Caco-2 (cell line): ENCODE measurements around the gene RBBP6. TPM values are rescaled to one million over a fixed set of nuclear protein-coding genes. Genes with fewer than 3 reads are reported as not detected.
A peak's percentile ranks its signal among the peaks of the same experiment; 100 is the strongest.

ENCODE experiments used
- BruUV-seq: library from RNA; stranded (reverse); fragments of 400-500 nt; replicated peaks from 2 replicates; lab custom pipeline; 2021; lab: Mats Ljungman, UMichigan
- CTCF ChIA-PET: fragments of 300-600 bp; sonication (Branson Sonifier 250); formaldehyde crosslinking; loops from one replicate; lab custom pipeline; 2022; ENCODE audit warnings: antibody characterized with exemption; lab: Charles Lee
- POLR2A ChIA-PET: fragments of 300-600 bp; sonication (Branson Sonifier 250); formaldehyde crosslinking; loops from one replicate; lab custom pipeline; 2022; ENCODE audit warnings: antibody characterized with exemption; lab: Charles Lee
- DNase-seq, 2 experiments: peaks; one replicate each; pipeline versions ENCODE4 v3.0.0 to v3.0.0-alpha.2; 2020 to 2022
- H3K27me3 ChIP-seq: replicated peaks from 2 replicates; pipeline ENCODE4 v1.6.0; 2011; ENCODE audit warnings: low read length; ENCODE audit not compliant: control insufficient read depth, insufficient read depth
- H3K36me3 ChIP-seq: 2 replicates; pipeline ENCODE4 v1.5.1; 2011; ENCODE audit warnings: low read length; ENCODE audit not compliant: control insufficient read depth, insufficient read depth
- H3K4me1 ChIP-seq: fragments of 250-450 bp; sonication (Bioruptor Pico); 2 replicates; pipeline ENCODE4 v1.5.1; 2020; ENCODE audit warnings: mild to moderate bottlenecking
- H3K4me3 ChIP-seq: 2 replicates; pipeline ENCODE4 v1.5.1; 2011; ENCODE audit warnings: low read depth, mild to moderate bottlenecking, control low read depth, low read length
- H3K9me3 ChIP-seq: fragments of 250-450 bp; sonication (Bioruptor Pico); 2 replicates; pipeline ENCODE4 v1.5.1; 2020; ENCODE audit warnings: mild to moderate bottlenecking, moderate library complexity
- H3K27ac Mint-ChIP-seq: one replicate; pipeline ENCODE4 v1.8.0; 2022; ENCODE audit warnings: mixed read lengths; ENCODE audit not compliant: unreplicated experiment
- H3K27me3 Mint-ChIP-seq: one replicate; pipeline ENCODE4 v1.8.0; 2022; ENCODE audit warnings: mixed read lengths; ENCODE audit not compliant: insufficient read depth, unreplicated experiment
- H3K36me3 Mint-ChIP-seq: one replicate; pipeline ENCODE4 v1.8.0; 2022; ENCODE audit warnings: mild to moderate bottlenecking, mixed read lengths; ENCODE audit not compliant: insufficient read depth, unreplicated experiment
- H3K4me1 Mint-ChIP-seq: one replicate; pipeline ENCODE4 v1.8.0; 2022; ENCODE audit warnings: low read depth, mixed read lengths; ENCODE audit not compliant: unreplicated experiment
- H3K4me3 Mint-ChIP-seq: one replicate; pipeline ENCODE4 v1.8.0; 2022; ENCODE audit warnings: mild to moderate bottlenecking, moderate library complexity, mixed read lengths; ENCODE audit not compliant: unreplicated experiment
- H3K9me3 Mint-ChIP-seq: one replicate; pipeline ENCODE4 v1.8.0; 2022; ENCODE audit warnings: mixed read lengths; ENCODE audit not compliant: unreplicated experiment
- intact Hi-C: fragments of 100-400 bp; cut with micrococcal nuclease; formaldehyde crosslinking; loops from one replicate; pipeline ENCODE4 v1.10.0; 2022; ENCODE audit not compliant: unreplicated experiment
- total RNA-seq: library from RNA; stranded (reverse); gene quantifications from 2 replicates; pipeline ENCODE4 v1.2.3, GENCODE V29; 2022
- TF ChIP-seq, protein P1 (sequence below), 2 experiments: fragments of 200-600 bp in 1 of 2; IDR thresholded peaks; 1 replicate in 1 of 2; 2 replicates in 1 of 2; pipeline versions ENCODE4 v1.5.1 to v1.8.0; 2011 to 2022; ENCODE audit warnings: antibody characterized with exemption in 1 of 2, control low read depth in 1 of 2, inconsistent platforms in 1 of 2, low read depth in 1 of 2, low read length in 1 of 2, mild to moderate bottlenecking in 1 of 2, moderate library complexity in 1 of 2; ENCODE audit not compliant: insufficient read depth in 1 of 2, severe bottlenecking in 1 of 2, unreplicated experiment in 1 of 2

The RBBP6 gene
- total RNA-seq, 1 experiment from 2014 or later, result 38.7 TPM

- Mint-ChIP-seq H3K4me3 (peak overlapping the region; percentile 63), H3K4me1 (peaks cover 20% of the 10 kb centered on the region), H3K9me3 (no peaks in the 10 kb centered on the region), H3K27ac (no peak overlapping the region), H3K27me3 (peaks cover 44% of the 10 kb centered on the region), H3K36me3 (no peaks in the 10 kb centered on the region)
- TF ChIP-seq, protein P1, sequence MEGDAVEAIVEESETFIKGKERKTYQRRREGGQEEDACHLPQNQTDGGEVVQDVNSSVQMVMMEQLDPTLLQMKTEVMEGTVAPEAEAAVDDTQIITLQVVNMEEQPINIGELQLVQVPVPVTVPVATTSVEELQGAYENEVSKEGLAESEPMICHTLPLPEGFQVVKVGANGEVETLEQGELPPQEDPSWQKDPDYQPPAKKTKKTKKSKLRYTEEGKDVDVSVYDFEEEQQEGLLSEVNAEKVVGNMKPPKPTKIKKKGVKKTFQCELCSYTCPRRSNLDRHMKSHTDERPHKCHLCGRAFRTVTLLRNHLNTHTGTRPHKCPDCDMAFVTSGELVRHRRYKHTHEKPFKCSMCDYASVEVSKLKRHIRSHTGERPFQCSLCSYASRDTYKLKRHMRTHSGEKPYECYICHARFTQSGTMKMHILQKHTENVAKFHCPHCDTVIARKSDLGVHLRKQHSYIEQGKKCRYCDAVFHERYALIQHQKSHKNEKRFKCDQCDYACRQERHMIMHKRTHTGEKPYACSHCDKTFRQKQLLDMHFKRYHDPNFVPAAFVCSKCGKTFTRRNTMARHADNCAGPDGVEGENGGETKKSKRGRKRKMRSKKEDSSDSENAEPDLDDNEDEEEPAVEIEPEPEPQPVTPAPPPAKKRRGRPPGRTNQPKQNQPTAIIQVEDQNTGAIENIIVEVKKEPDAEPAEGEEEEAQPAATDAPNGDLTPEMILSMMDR (IDR thresholded peaks at IDR 0.05; ENCODE audit: insufficient read depth in 1 of 2, low read depth in 1 of 2, low read length in 1 of 2, severe bottlenecking in 1 of 2, unreplicated experiment in 1 of 2), result no peak
- intact Hi-C loops, result no loop called here
- Histone ChIP-seq H3K4me3 (no peak overlapping the region), H3K4me1 (no peaks in the 10 kb centered on the region), H3K27me3 (no peaks in the 10 kb centered on the region; the same call in 1 of the 2 replicates), H3K36me3 (no peaks in the 10 kb centered on the region), H3K9me3 (no peaks in the 10 kb centered on the region)
- no TSS peak for BruUV-seq
- no peak for DNase-seq
- ChIA-PET POLR2A (no interaction called here), CTCF (no interaction called here)
Measured at GRCh38 chr16:24609740-24610415, 70.5 kb downstream of the RBBP6 start.

DNA sequence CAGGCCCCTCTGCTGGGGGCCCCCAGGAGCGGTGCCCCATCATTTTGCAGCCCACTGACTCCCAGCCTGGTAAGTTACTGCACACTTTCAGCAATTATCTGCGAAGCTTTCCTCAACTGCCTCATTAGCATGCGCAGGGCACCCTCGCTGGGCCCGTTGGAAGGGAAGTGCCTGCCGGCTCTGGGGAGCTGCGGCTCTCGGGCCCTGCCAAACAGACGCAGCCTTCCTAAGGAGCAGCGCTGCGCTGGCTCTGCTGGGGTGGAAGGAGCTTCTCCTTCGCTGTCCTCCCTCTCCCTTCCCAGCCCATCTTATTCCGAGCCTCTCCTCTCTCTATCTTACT is 71.0 kb downstream of the RBBP6 start:
- CTCF ChIA-PET, result no interaction called here
- DNase-seq, result no peak
- no peak overlapping the region for H3K27ac Mint-ChIP-seq
- peak overlapping the region; percentile 63 for H3K4me3 Mint-ChIP-seq
- no peak overlapping the region for H3K4me3 ChIP-seq
- intact Hi-C loops, result no loop called here
- peaks cover 49% of the 10 kb centered on the region for H3K27me3 Mint-ChIP-seq
- no peaks in the 10 kb centered on the region for H3K9me3 ChIP-seq
- H3K4me1 Mint-ChIP-seq, result peaks cover 20% of the 10 kb centered on the region
- no peaks in the 10 kb centered on the region for H3K36me3 Mint-ChIP-seq
- H3K4me1 ChIP-seq, result no peaks in the 10 kb centered on the region
- no peaks in the 10 kb centered on the region for H3K36me3 ChIP-seq
- H3K9me3 Mint-ChIP-seq, result no peaks in the 10 kb centered on the region
- no peaks in the 10 kb centered on the region; the same call in 1 of the 2 replicates for H3K27me3 ChIP-seq
- POLR2A ChIA-PET, result interaction anchor here (0.5 kb wide), 1 partner anchor 521 kb away, joined by 3 read pairs; no protein-coding TSS in a partner anchor
- TF ChIP-seq, protein P1 (IDR thresholded peaks at IDR 0.05; ENCODE audit: insufficient read depth in 1 of 2, low read depth in 1 of 2, low read length in 1 of 2, severe bottlenecking in 1 of 2, unreplicated experiment in 1 of 2), result no peak
- no TSS peak for BruUV-seq

- no peaks in the 10 kb centered on the region for H3K9me3 ChIP-seq
Measured at GRCh38 chr16:24611310-24611709, 71.9 kb downstream of the RBBP6 start.

More at GRCh38 chr16:24611310-24611709, 71.9 kb downstream of the RBBP6 start:
- CTCF ChIA-PET, result no interaction called here
- Mint-ChIP-seq H3K4me1 (peaks cover 20% of the 10 kb centered on the region), H3K4me3 (peak overlapping the region; percentile 63), H3K9me3 (no peaks in the 10 kb centered on the region), H3K36me3 (no peaks in the 10 kb centered on the region), H3K27ac (no peak overlapping the region), H3K27me3 (peaks cover 50% of the 10 kb centered on the region)
- Histone ChIP-seq H3K4me1 (no peaks in the 10 kb centered on the region), H3K27me3 (no peaks in the 10 kb centered on the region; the same call in 1 of the 2 replicates), H3K4me3 (no peak overlapping the region), H3K36me3 (no peaks in the 10 kb centered on the region)
- TF ChIP-seq, protein P1 (IDR thresholded peaks at IDR 0.05; ENCODE audit: insufficient read depth in 1 of 2, low read depth in 1 of 2, low read length in 1 of 2, severe bottlenecking in 1 of 2, unreplicated experiment in 1 of 2), result no peak
- BruUV-seq, result no TSS peak
- DNase-seq, result no peak
- intact Hi-C loops, result no loop called here
- POLR2A ChIA-PET, result no interaction called here
